Right ventricle myocardium superior (tissue), 1 donor: ENCODE data around the gene SUN2. TPM values are rescaled to one million over a fixed set of nuclear protein-coding genes. Genes with fewer than 3 reads are reported as not detected.
"Not testable (repeated sequence)": the region's sequence is repeated elsewhere in the genome, so short reads cannot be mapped to it uniquely, and the experiment has no call there.

Experiments used
- ATAC-seq: fragments of 200-7000 bp; cut with Tn5 transposase; one replicate; pipeline ENCODE4 v1.9.1; 2020; ENCODE audit warnings: mild to moderate bottlenecking; ENCODE audit not compliant: poor library complexity
- DNase-seq: peaks from one replicate; pipeline ENCODE4 v3.0.0-alpha.2; 2020
- intact Hi-C: fragments of 100-400 bp; cut with DNase I; formaldehyde crosslinking; loops from one replicate; pipeline ENCODE4 v1.11.2; 2022
- long read RNA-seq: library from polyadenylated mRNA; unstranded; transcript quantifications from one replicate; pipeline ENCODE4 v2.0.0, GENCODE V29; 2021
- total RNA-seq: library from RNA; stranded (reverse); fragmentation: NEBNext Ultra II Directional; extraction: Animal tissue kit (Norgen Biotek cat#: 25700); gene quantifications from one replicate; pipeline ENCODE4 v1.2.1, GENCODE V29; 2021
- donor health status: DM: no; HTN: yes; CAD: no; lungs with severe emphysema.

Gene SUN2
- total RNA-seq: 117 TPM
- long read RNA-seq, partial matches to known transcripts: 91 of 491 reads
- long read RNA-seq, other reads (novel, unspliced or antisense): 399 of 491 reads

GRCh38 chr22:38755911-38756532, at the start of gene SUN2:
Gene SUN2, minus strand, starts transcription at chr22:38755998. Its CDS starts 3,370 bp downstream, at chr22:38752628.
- peak; percentile 97 for DNase-seq
- intact Hi-C loops: no loop called here
- ATAC-seq: peak; percentile 88

GRCh38 chr22:38805041-38805593, 49.3 kb upstream of the SUN2 start:
- DNase-seq, intact Hi-C loops: not testable (repeated sequence)
- ATAC-seq: peak; percentile 55

- DNase-seq: peak; percentile 50
- intact Hi-C loops: no loop called here
Observed at GRCh38 chr22:38802671-38803121, 46.9 kb upstream of the SUN2 start.

DNA sequence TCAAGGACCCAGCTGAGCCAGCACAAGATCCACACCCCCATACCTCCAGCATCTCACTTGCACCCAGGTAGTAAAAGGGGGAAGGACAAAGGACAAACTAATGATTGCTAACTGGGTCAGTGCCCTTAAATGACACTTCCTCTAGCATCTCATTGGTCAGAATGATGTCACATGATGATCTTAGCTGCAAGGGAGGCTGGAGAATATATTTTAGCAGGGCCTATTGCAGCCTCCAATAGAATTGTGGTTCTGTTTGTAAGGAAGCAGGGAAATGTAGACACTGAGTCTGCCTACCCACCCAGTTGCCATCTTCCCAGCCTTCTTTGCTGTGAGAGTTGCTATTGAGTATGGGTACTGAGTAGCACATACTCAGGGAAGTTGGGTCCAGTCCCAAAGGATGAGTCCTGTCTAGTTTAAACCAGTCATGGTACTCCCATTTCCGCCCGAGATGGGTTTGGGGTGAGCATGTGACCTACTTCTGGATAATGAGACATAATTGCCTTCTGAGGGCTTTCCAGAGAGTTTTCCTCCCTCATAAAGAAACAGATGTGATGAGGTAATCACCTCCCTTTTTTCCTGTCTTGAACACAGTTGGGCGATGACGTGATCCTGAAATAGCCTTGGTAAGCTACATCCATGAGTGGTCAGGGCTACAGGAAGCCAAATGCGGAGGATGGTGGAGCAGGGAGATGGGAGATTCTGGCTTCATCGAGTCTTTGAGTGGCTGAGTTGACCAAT, 43.6 kb upstream of the SUN2 start:
- no peak for DNase-seq
- ATAC-seq: no peak
- intact Hi-C loops: no loop called here

More at GRCh38 chr22:38802671-38803121, 46.9 kb upstream of the SUN2 start:
- ATAC-seq: peak; percentile 90

- DNase-seq (no peak), ATAC-seq (no peak)
- intact Hi-C loops: no loop called here
Observed at GRCh38 chr22:38798496-38798895, 42.7 kb upstream of the SUN2 start.

GRCh38 chr22:38796262-38796957, 40.6 kb upstream of the SUN2 start:
- DNase-seq: no peak
- intact Hi-C loops: no loop called here
- ATAC-seq: no peak

GRCh38 chr22:38795569-38795968, 39.8 kb upstream of the SUN2 start:
- ATAC-seq (no peak), DNase-seq (no peak)
- intact Hi-C loops: no loop called here

- peak; percentile 97 for ATAC-seq
- intact Hi-C loops: no loop called here
- peak; percentile 96 for DNase-seq
Observed at GRCh38 chr22:38793721-38794466, 38.1 kb upstream of the SUN2 start, which contains the start of gene DNAL4. Gene DNAL4, minus strand, starts transcription at chr22:38794143. Its CDS starts 11,412 bp downstream, at chr22:38782731.

GRCh38 chr22:38793317-38793716, 37.5 kb upstream of the SUN2 start:
- intact Hi-C loops: no loop called here
- ATAC-seq (no peak), DNase-seq (no peak)

GRCh38 chr22:38792833-38793232, 37.0 kb upstream of the SUN2 start:
- DNase-seq (no peak), ATAC-seq (no peak)
- intact Hi-C loops: no loop called here

DNA sequence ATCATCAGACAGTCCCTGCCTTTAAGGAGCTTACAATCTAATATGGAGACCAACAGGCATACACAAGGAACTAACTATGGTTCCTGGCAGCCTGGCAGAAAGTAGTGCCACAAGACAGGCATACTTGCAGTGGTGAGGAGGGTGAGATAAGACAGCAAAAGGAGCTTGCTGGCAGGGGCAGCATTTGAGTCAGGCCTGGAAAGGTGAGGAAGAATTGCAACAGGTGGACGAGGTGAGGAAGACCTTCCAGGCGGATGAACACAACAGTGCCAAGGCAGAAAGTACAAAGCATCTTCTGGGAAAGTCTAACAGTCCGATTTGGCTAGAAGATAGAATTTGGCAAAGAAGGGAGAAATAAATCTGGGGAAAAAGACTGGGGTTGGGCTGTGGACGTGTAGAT, 33.8 kb upstream of the SUN2 start:
- ATAC-seq (no peak), DNase-seq (no peak)
- intact Hi-C loops: no loop called here

DNA sequence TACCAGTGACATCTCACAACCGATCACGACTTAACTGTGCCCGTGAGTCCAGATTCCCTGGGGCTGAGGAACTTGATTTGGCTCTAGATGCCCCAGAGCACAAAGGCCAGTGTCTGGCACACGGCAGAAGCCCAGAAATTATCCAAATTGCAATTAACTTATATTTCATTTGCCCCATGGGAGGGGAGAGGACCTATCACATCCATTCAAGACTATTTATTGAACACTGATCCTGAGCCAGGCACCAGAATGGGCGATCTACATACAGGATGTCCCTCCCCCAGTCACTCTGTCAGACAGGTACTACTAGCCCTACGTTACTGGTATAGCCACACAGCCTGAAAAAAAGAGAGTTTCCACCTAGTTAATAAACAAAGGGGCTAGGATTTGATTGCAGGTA, 33.0 kb upstream of the SUN2 start:
- DNase-seq (no peak), ATAC-seq (no peak)
- intact Hi-C loops: no loop called here

DNA sequence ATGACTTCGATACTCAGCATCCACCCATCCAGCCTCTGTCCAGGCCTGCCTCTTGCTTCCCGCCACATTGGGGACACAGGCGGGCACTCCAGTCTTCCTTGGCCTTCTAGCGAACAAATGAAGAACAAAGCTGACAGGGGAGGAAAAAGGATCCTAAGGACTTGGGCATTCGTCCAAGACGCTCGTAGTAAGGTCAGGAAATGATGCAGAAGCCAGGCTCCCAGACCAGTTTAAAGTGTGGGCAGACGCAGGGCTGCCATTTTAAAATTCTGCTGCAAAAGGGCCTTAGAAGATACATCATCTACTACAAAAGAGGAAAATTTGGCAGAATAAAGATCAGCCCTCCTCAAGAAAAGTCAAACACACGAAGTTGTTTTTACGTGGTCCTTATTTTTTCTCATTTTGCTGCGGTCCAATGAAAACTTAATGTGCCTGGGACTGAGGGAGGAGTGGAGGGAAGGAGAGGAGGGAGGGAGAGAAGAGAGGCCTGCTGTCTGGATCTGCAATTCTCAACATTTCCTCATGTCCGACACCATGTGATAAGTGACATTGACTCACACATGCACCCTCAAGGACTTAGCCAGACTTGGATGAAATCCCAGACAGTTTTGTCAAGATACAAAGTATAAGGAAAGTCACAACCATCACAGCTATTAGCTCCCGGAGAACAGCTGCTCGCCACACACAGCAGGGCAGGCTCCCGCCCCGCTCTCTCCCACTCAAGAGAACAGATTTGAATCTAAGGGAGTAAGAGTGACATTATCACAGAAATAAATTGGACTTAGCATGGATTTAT, 32.4 kb upstream of the SUN2 start:
- ATAC-seq (peak; percentile 78), DNase-seq (peak; percentile 61)
- intact Hi-C loops: no loop called here

DNA sequence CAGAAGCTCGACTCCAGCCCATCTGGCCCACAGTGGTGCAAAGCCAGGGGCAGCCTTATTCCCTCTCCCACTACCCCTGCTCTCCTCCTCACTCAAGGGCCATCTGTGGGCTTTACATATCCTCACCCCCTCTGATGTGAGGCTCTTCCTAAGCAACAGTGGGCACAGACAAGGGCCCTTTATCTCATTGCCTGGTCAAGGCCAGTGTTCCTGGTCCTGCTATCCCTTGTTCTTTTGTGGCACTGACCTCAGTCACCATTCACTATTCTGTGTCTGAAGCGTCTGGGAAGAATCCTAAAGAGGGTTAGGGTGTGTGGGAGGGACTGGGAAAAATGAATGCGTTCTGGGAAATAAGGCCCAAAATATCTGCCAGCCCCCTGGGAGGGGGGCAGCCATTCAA, 30.8 kb upstream of the SUN2 start:
- DNase-seq (no peak), ATAC-seq (no peak)
- intact Hi-C loops: no loop called here

- no peak for ATAC-seq
- DNase-seq: no peak
- intact Hi-C loops: no loop called here
Observed at GRCh38 chr22:38784856-38785255, 29.1 kb upstream of the SUN2 start.

- ATAC-seq (no peak), DNase-seq (no peak)
- intact Hi-C loops: no loop called here
Observed at GRCh38 chr22:38784035-38784434, 28.2 kb upstream of the SUN2 start.

DNA sequence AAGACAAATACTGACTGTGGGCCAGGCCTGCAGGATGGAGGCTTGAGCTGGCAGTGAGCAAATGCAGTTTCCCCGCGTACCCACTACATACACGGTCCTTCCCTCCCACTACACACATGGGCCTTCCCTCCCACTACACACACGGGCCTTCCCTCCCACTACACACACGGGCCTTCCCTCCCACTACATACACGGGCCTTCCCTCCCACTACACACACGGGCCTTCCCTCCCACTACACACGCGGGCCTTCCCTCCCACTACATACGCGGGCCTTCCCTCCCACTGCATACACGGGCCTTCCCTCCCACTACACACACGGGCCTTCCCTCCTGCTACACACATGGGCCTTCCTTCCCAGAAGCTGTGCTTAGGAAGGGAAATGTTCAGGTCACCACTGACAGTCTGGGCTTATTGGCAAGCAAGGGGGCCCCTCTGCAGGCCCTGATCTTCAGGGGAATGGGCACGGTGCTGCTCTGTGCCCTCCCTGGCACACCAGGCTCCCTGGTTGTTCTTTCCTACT, 27.4 kb upstream of the SUN2 start:
- intact Hi-C loops: no loop called here
- no peak for ATAC-seq
- no peak for DNase-seq
